ENCODE results near the gene TSSK6.

TSSK6 gene

DNA sequence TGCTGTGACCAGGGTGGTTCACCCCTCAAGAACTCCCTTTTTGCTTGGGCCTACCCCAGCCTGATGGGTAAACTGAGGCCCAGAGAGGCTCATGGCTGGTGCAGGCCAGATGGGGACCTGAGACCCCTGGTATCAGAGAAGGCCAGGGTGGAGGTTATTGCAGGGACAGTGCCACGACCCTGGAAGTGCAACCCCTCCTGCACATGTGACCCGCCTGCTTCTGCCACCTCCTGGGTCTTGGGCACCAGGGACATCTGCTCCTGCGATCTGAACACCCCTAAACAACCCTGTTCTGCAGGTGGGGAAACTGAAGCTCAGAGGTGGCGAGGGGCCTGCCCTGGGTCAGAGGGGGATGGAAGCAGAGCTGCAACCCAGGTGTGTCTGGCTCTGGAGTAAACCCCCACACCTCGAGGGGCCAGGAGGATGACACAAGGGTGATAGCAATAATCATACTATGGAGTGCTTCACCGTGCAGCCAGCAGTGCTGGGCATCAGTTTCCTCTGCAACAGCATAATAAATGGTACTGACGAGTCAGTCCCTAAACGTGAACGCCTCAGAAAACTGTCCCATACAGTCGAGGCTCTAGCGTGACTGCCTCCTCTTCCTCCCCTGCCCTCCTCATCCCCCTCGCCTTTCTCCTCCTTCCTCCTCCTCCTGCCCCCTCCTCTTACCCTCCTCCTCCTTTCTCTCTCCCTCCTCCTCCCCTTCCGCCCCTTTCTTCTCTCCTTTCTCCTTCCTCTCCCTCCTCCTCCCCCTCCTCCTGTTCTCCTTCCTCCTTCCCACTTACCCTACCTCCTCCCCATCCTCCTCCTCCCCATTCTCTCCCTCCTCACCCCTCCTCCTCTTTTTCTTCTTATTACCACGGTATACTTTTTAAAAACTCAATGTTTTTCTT is 17.7 kb upstream of the TSSK6 start:
- H3K27ac ChIP-seq (ENCODE audit: low read depth, low read length): no peak overlapping the region
- H3K4me2 ChIP-seq (ENCODE audit: low read depth, low read length, poor library complexity, severe bottlenecking): no peak overlapping the region
- H4K20me1 ChIP-seq (ENCODE audit: low read depth, low read length): no peaks in the 10 kb centered on the region
- TF ChIP-seq, protein P1, sequence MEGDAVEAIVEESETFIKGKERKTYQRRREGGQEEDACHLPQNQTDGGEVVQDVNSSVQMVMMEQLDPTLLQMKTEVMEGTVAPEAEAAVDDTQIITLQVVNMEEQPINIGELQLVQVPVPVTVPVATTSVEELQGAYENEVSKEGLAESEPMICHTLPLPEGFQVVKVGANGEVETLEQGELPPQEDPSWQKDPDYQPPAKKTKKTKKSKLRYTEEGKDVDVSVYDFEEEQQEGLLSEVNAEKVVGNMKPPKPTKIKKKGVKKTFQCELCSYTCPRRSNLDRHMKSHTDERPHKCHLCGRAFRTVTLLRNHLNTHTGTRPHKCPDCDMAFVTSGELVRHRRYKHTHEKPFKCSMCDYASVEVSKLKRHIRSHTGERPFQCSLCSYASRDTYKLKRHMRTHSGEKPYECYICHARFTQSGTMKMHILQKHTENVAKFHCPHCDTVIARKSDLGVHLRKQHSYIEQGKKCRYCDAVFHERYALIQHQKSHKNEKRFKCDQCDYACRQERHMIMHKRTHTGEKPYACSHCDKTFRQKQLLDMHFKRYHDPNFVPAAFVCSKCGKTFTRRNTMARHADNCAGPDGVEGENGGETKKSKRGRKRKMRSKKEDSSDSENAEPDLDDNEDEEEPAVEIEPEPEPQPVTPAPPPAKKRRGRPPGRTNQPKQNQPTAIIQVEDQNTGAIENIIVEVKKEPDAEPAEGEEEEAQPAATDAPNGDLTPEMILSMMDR (IDR thresholded peaks at IDR 0.05; ENCODE audit: insufficient read depth, low read length, poor library complexity, severe bottlenecking): no peak
- no peak for TF ChIP-seq EZH2phosphoT487 (conservative IDR thresholded peaks at IDR 0.05; ENCODE audit: low read length)
- H3K9ac ChIP-seq (ENCODE audit: low read length): no peak overlapping the region
- no peaks in the 10 kb centered on the region for H3K36me3 ChIP-seq (ENCODE audit: low read length)
- H3K79me2 ChIP-seq (ENCODE audit: insufficient read depth, low read length): no peaks in the 10 kb centered on the region
- H3K27me3 ChIP-seq (ENCODE audit: low read length): no peaks in the 10 kb centered on the region
- no peaks in the 10 kb centered on the region for H3K9me3 ChIP-seq (ENCODE audit: insufficient read depth, low read length)
- no peaks in the 10 kb centered on the region for H3K9me2 ChIP-seq (replicated peaks; ENCODE audit: insufficient read depth, low read length)
- no peak overlapping the region for H2AFZ ChIP-seq (ENCODE audit: low read depth, low read length, severe bottlenecking)
- no peak overlapping the region for H3K4me3 ChIP-seq (ENCODE audit: insufficient read depth, low read length, poor library complexity, severe bottlenecking)
- peaks cover 11% of the 10 kb centered on the region for H3F3A ChIP-seq (ENCODE audit: insufficient read depth)

DNA sequence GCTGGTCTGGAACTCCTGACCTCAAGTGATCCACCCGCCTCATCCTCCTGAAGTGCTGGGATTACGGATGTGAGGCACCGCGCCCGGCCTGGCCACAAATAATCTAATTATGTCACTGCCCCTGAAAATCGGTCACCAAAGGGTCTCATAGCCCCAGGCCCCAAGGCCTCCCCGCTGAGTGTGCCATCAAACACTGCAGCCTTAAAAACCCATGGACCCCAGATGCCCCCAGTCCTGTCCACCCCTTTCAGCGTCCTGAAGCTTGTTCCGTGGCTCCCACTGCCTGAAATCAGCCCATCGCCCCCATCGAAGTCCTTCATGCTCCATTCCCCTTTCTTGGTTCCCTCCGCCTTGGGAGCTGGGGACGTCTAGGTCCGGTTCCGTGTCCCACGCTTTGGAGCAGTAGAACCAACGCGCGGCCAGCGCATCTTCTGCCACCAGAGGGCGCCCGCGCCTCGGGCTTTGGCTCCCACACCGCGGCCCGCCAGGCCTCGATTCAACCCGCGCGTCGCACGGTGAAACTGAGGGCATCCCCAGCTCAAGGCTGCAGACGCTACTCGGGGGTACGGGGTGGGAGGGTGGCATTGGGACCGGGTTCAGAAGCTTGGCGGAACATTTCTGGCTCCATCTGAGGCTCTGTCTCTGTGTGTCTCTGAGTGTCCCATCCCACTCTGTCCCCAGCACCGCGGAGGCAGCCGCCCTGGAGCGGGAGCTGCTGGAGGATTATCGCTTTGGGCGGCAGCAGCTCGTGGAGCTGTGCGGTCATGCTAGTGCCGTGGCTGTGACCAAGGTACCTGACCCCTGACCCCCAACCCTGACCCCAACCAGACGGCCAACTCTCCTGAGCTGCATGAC is 16.8 kb upstream of the TSSK6 start:
- no peaks in the 10 kb centered on the region for H3K27me3 ChIP-seq (ENCODE audit: low read length)
- no peaks in the 10 kb centered on the region for H3K9me3 ChIP-seq (ENCODE audit: insufficient read depth, low read length)
- H3K4me3 ChIP-seq (ENCODE audit: insufficient read depth, low read length, poor library complexity, severe bottlenecking): no peak overlapping the region
- H3K9me2 ChIP-seq (replicated peaks; ENCODE audit: insufficient read depth, low read length): no peaks in the 10 kb centered on the region
- H2AFZ ChIP-seq (ENCODE audit: low read depth, low read length, severe bottlenecking): no peak overlapping the region
- no peaks in the 10 kb centered on the region for H3K36me3 ChIP-seq (ENCODE audit: low read length)
- no peak for TF ChIP-seq EZH2phosphoT487 (conservative IDR thresholded peaks at IDR 0.05; ENCODE audit: low read length)
- TF ChIP-seq, protein P1 (IDR thresholded peaks at IDR 0.05; ENCODE audit: insufficient read depth, low read length, poor library complexity, severe bottlenecking): peak; percentile 98
- H3K27ac ChIP-seq (ENCODE audit: low read depth, low read length): no peak overlapping the region
- H3K4me2 ChIP-seq (ENCODE audit: low read depth, low read length, poor library complexity, severe bottlenecking): no peak overlapping the region
- no peaks in the 10 kb centered on the region for H4K20me1 ChIP-seq (ENCODE audit: low read depth, low read length)
- peaks cover 11% of the 10 kb centered on the region for H3F3A ChIP-seq (ENCODE audit: insufficient read depth)
- no peak overlapping the region for H3K9ac ChIP-seq (ENCODE audit: low read length)
- H3K79me2 ChIP-seq (ENCODE audit: insufficient read depth, low read length): no peaks in the 10 kb centered on the region

DNA sequence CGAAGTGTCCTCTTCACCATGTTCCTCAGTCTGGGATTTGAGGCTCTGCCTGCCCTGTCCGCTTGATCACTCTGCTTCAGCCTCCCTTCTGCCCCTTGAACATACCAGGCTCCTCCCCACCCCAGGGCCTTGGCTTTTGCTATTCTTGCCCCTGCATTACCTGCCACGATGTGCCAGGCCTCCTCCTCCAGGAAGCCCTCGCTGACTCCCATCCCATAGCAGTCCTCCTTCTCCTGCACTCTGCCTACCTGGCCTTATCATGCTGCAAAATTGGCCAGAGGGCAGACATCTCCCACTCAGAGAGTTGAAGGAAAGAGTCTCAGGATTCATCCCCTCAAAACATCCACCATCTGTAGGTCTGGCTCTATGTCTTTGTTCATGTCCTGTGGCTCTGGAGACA is 15.5 kb upstream of the TSSK6 start:
- Histone ChIP-seq H3K9ac (ENCODE audit: low read length) (no peak overlapping the region), H3K4me2 (ENCODE audit: low read depth, low read length, poor library complexity, severe bottlenecking) (no peak overlapping the region), H3F3A (ENCODE audit: insufficient read depth) (peaks cover 18% of the 10 kb centered on the region), H3K79me2 (ENCODE audit: insufficient read depth, low read length) (peaks cover under 1% of the 10 kb centered on the region; the same call in 1 of the 2 replicates), H3K27me3 (ENCODE audit: low read length) (no peaks in the 10 kb centered on the region), H3K9me2 (replicated peaks; ENCODE audit: insufficient read depth, low read length) (no peaks in the 10 kb centered on the region), H3K9me3 (ENCODE audit: insufficient read depth, low read length) (no peaks in the 10 kb centered on the region), H3K27ac (ENCODE audit: low read depth, low read length) (peak overlapping the region; percentile 18), H2AFZ (ENCODE audit: low read depth, low read length, severe bottlenecking) (no peak overlapping the region), H3K36me3 (ENCODE audit: low read length) (no peaks in the 10 kb centered on the region), H3K4me3 (ENCODE audit: insufficient read depth, low read length, poor library complexity, severe bottlenecking) (no peak overlapping the region), H4K20me1 (ENCODE audit: low read depth, low read length) (no peaks in the 10 kb centered on the region)
- TF ChIP-seq, protein P1 (IDR thresholded peaks at IDR 0.05; ENCODE audit: insufficient read depth, low read length, poor library complexity, severe bottlenecking): no peak
- TF ChIP-seq EZH2phosphoT487 (conservative IDR thresholded peaks at IDR 0.05; ENCODE audit: low read length): no peak

Data from SU-DHL-6 (cell line).